T-cell (primary cell): ENCODE data around the gene CBX2. TPM values are rescaled to one million over a fixed set of nuclear protein-coding genes. Genes with fewer than 3 reads are reported as not detected.

Experiments
- ATAC-seq, 4 experiments: fragments of 200-7000 bp in 3 of 4; fragments of 150-1000 bp in 1 of 4; cut with Tn5 transposase; replicated peaks in 1 of 4; 1 replicate in 3 of 4; 2 replicates in 1 of 4; pipeline ENCODE4 v1.10.0; 2021; ENCODE audit warnings: moderate library complexity in 3 of 4, mild to moderate bottlenecking in 2 of 4, moderate number of reproducible peaks in 1 of 4
- CTCF ChIA-PET, 2 donors: fragments of 300-600 bp; sonication (Branson Sonifier 250); formaldehyde crosslinking; loops; one replicate each; lab custom pipeline; 2022; ENCODE audit warnings: antibody characterized with exemption in 2 of 2; lab: Charles Lee
- POLR2A ChIA-PET, 2 donors: fragments of 300-600 bp; sonication (Branson Sonifier 250); formaldehyde crosslinking; loops; one replicate each; lab custom pipeline; 2022; ENCODE audit warnings: antibody characterized with exemption in 2 of 2; lab: Charles Lee
- DNase-seq, 35 experiments: peaks; one replicate each; pipeline versions ENCODE4 v3.0.0 to v3.0.0-alpha.2; 2013 to 2023
- H3K27ac ChIP-seq: one replicate; pipeline ENCODE4 v1.5.1; 2013; ENCODE audit warnings: low read length
- H3K27me3 ChIP-seq, 2 experiments: replicated peaks in 1 of 2; 1 replicate in 1 of 2; 2 replicates in 1 of 2; pipeline versions ENCODE4 v1.6.1 to v1.7.0; 2013; ENCODE audit warnings: low read length in 1 of 2, mixed read lengths in 1 of 2; ENCODE audit not compliant: control insufficient read depth in 2 of 2, insufficient read depth in 2 of 2; ENCODE audit errors: extremely low read depth in 1 of 2
- H3K36me3 ChIP-seq, 2 donors: 1 replicate in 1 of 2; 2 replicates in 1 of 2; pipeline versions ENCODE4 v1.6.1 to v1.7.0; 2013; ENCODE audit warnings: low read length in 1 of 2; ENCODE audit not compliant: control insufficient read depth in 2 of 2, insufficient read depth in 1 of 2; ENCODE audit errors: extremely low read depth in 1 of 2
- H3K4me1 ChIP-seq, 2 experiments: 1 replicate in 1 of 2; 2 replicates in 1 of 2; pipeline versions ENCODE4 v1.6.1 to v1.7.0; 2013; ENCODE audit warnings: low read length in 2 of 2, mixed read lengths in 1 of 2; ENCODE audit not compliant: insufficient read depth in 2 of 2, control insufficient read depth in 1 of 2; ENCODE audit errors: extremely low read depth in 1 of 2
- H3K4me3 ChIP-seq, 2 donors: 1 replicate in 1 of 2; 2 replicates in 1 of 2; pipeline versions ENCODE4 v1.5.1 to v1.7.0; 2013; ENCODE audit warnings: mild to moderate bottlenecking in 2 of 2, low read length in 1 of 2, moderate library complexity in 1 of 2; ENCODE audit not compliant: control insufficient read depth in 1 of 2; ENCODE audit errors: extremely low read depth in 1 of 2
- H3K9me3 ChIP-seq: 2 replicates; pipeline ENCODE4 v1.7.0; 2013
- H3K27ac Mint-ChIP-seq, 2 donors: one replicate each; pipeline ENCODE4 v1.8.0; 2020 to 2021; ENCODE audit warnings: mild to moderate bottlenecking in 2 of 2, mixed read lengths in 2 of 2
- H3K27me3 Mint-ChIP-seq, 2 donors: one replicate each; pipeline ENCODE4 v1.8.0; 2021 to 2022; ENCODE audit warnings: mixed read lengths in 2 of 2
- H3K36me3 Mint-ChIP-seq: one replicate; pipeline ENCODE4 v1.8.0; 2021; ENCODE audit warnings: mixed read lengths
- H3K4me1 Mint-ChIP-seq, 3 donors: one replicate each; pipeline ENCODE4 v1.8.0; 2020 to 2022; ENCODE audit warnings: mixed read lengths in 3 of 3, mild to moderate bottlenecking in 1 of 3
- H3K4me3 Mint-ChIP-seq, 3 donors: one replicate each; pipeline ENCODE4 v1.8.0; 2020 to 2022; ENCODE audit warnings: mild to moderate bottlenecking in 3 of 3, mixed read lengths in 3 of 3, moderate library complexity in 3 of 3
- H3K9me3 Mint-ChIP-seq, 3 donors: one replicate each; pipeline ENCODE4 v1.8.0; 2020 to 2022; ENCODE audit warnings: mixed read lengths in 3 of 3
- WGBS: methylation state at CpG from one replicate; pipeline ENCODE4 v1.1.5; 2013; ENCODE audit warnings: missing lambda C conversion rate; ENCODE audit not compliant: insufficient coverage; 5-methylcytosine and 5-hydroxymethylcytosine counted together
- total RNA-seq, 35 experiments: library from RNA in 6 of 35; stranded (reverse) in 6 of 35; fragments of 120-200 nt in 1 of 35; gene quantifications; one replicate each; pipeline versions ENCODE4 v1.2.1 to v1.2.4 and lab custom pipeline; 2013 to 2026

CBX2 gene
- total RNA-seq, 5 donors from 2014 or later (not counting 1 experiment from before 2014, with no cell fraction given) = 0.43 to 0.79 (median 0.70) TPM

- ChIA-PET POLR2A (interaction anchor here in 1 of 2 donors (0.5 kb wide), 1 partner anchor 75 kb away, joined by 3 read pairs; no protein-coding TSS in a partner anchor), CTCF (interaction anchor here in 1 of 2 donors (0.7 kb wide), 1 partner anchor 44 kb away, joined by 3 read pairs; no protein-coding TSS in a partner anchor)
- Mint-ChIP-seq H3K27ac (peak overlapping the region; percentile 39 to 94), H3K4me3 (peak overlapping the region; percentile 91 to 97 (median 96)), H3K9me3 (no peaks in the 10 kb centered on the region), H3K27me3 (peaks cover 4 to 20% of the 10 kb centered on the region in 2 donors), H3K4me1 (peaks cover 27 to 57% (median 35%) of the 10 kb centered on the region in 3 donors), H3K36me3 (peaks cover 18% of the 10 kb centered on the region)
- Histone ChIP-seq H3K27ac (no peak overlapping the region), H3K4me3 (peak overlapping the region; percentile 97 to 99), H3K27me3 (peaks cover 3 to 27% of the 10 kb centered on the region in 2 experiments), H3K36me3 (peaks cover 3 to 45% of the 10 kb centered on the region in 2 donors), H3K4me1 (peaks cover 36 to 83% of the 10 kb centered on the region in 2 experiments), H3K9me3 (no peaks in the 10 kb centered on the region)
- ATAC-seq (no peak), DNase-seq (peak in 23 of 35 experiments; percentile 14 to 61 (median 42))
- 7% methylated on average over 23 of the region's 41 CpGs for WGBS
Observed at GRCh38 chr17:79836972-79837887, 59.3 kb downstream of the CBX2 start.

Other genes starting within 250 kb of the CBX2 start
- not detected for gene RBFOX3, start 167.1 kb upstream of the CBX2 start, total RNA-seq
- under 1 TPM in 1 of 5 donors, not detected in 4; 0.15 TPM for gene ENPP7, start 47.2 kb upstream of the CBX2 start, total RNA-seq
- 1 to 10 TPM; 1.9 to 5.1 (median 3.9) TPM for gene CBX8, start 18.9 kb downstream of the CBX2 start, total RNA-seq
- 100 to 1,000 TPM in 2 of 5 donors, 10 to 100 TPM in 3; 63.2 to 138 (median 70.2) TPM for gene CBX4, start 61.3 kb downstream of the CBX2 start, total RNA-seq